Ovary (tissue), 3 donors: ENCODE data around the gene PTPRG.

Experiments used
- CTCF ChIP-seq, 3 donors: fragments of 450-650 bp in 2 of 3; fragments of 200-600 bp in 1 of 3; IDR thresholded peaks; one replicate each; pipeline versions ENCODE4 v1.5.1 to v1.8.0; 2016 to 2022; ENCODE audit warnings: antibody characterized with exemption in 3 of 3, mild to moderate bottlenecking in 1 of 3
- EP300 ChIP-seq: sonication (generic); formaldehyde crosslinking; IDR thresholded peaks from one replicate; pipeline ENCODE4 v1.6.1; 2017; ENCODE audit warnings: antibody characterized with exemption
- POLR2A ChIP-seq: fragments of 450-650 bp; IDR thresholded peaks from one replicate; pipeline ENCODE4 v1.6.1; 2017; ENCODE audit warnings: antibody characterized with exemption, mild to moderate bottlenecking, moderate library complexity
- donor health status: DM: no; HTN: no; CAD: no.

DNA sequence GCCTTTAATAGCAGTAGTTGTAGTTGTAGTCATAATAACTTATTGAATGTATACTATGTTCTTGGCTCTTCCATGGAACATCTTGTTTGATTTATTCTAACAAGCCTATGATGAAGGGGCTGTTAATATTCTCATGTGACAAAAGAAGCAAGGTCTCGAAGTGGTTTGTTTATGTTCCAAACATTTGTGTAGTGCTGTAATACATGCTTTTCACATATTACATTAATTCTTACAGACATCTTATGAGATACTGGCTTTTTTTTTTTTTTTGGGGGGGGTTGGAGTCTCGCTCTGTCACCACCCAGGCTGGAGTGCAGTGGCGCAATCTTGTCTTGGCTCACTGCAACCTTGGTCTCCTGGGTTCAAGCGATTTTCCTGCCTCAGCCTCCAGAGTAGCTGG, 252.3 kb downstream of the PTPRG start:
- TF ChIP-seq CTCF (IDR thresholded peaks at IDR 0.05) (no peak), POLR2A (no peak), EP300 (no peak)
